HG02870 (cell line): ENCODE measurements around the gene TTC23.
A peak's percentile ranks its signal among the peaks of the same experiment; 100 is the strongest.
"Not testable (repeated sequence)": the region's sequence is repeated elsewhere in the genome, so short reads cannot be mapped to it uniquely, and the experiment has no call there.

Experiments used
- ATAC-seq: cut with Tn5 transposase; IDR thresholded peaks from one replicate; pipeline ENCODE4 v1.9.1; 2021; ENCODE audit warnings: mild to moderate bottlenecking, moderate library complexity; ENCODE audit not compliant: unreplicated experiment

Gene TTC23

DNA sequence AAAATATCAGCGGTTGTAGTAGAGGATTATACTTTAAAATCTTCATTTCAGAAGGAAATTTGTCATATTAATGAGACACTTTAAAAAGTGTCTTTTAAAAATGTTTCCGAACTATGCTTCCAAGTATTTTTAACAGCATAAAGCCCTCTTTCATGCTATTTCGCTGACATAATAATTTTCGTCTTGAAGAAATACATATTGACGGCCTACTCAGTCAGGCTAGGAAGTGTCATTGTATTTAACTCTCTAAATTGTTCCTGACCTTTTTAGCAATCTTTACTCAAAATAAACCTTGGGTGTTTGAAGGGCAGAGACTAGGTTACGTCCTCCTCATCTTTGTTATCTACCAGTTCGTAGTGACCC lies 1.1 kb upstream of the TTC23 start:
- ATAC-seq: no peak

DNA sequence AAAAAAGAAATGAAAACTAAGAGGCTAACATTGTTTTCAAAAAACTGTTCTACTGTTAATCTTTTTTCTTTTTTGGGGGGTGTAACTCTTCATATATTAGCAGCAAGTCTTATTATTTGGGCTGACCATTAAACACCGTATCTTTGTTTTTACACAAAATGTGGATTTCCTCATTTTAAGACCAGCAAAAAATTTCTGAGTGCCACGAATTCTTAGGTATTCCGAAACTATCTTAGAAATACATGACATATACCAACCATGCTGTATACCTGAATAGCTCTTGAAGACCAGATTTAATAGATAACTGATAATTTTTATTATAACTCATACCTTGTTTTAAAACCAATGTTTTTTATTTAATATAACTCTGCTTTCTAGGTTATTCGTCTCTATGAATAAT lies 620 bp upstream of the TTC23 start:
- no peak for ATAC-seq

DNA sequence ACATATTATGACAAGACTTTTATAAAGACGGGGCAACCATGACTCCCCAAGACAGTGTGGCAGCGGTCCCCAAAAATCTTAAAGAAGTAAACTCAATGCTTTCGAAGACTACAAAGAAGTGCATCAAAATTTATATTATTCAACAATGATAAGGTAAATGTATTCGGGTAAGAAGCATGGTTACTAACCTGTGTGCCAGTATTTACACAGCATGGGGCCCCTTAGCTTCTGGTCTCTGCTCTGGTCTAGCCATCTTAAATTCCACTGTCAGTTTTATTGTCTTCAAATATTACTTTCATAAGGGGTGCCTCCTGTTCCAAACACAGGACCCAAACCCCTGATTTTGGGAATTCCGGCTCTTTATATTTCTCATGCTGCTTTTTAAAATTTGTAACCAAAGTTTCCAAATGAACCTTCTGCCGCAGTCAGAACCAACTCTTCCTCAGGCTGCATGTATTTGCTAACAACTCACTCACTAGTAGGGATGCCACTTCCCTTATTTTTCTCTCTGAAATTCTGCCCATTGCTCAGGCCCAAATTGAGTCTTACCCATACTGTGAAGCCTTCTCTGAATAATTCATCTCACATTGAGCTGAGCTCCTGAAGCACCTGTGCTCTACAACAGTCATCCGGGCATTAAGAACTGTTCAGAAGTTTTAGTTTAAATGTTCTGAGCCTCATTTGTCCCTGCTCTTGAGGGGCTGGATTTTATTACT lies 1.2 kb downstream of the TTC23 start:
- ATAC-seq: no peak

DNA sequence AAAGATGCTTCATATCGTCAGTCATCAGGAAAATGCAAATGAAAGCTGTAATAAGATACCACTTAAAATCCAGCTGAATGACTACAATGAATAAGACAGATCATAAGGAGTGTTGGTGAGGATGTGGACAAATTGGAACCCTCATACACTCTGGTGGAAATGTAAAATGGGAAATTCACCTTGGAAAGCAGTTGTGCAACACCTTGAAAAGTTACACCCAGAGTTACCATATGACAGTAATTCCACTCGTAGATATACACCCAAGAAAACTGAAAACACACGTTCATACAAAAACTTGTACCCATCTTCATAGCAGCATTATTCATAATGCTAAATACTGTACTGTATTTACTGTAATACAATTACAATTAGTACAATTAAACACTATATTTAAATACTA lies 2.3 kb downstream of the TTC23 start:
- ATAC-seq: no peak

DNA sequence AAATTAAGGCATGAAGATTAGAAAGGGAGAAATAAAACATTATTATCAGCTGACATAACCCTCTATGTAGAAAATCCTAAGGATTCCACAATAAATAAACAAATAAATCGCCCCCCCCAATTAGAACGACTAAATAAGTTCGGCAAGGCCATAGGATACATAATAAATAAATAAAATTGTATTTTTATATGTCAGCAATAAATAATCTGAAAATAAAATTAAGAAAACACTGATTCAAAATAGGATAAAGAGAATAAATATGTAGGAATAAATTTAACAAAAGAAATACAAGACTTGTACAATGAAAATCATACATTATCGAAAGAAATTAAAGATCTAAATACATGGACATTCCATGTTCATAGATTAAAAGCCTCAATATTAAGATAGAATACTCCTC lies 5.1 kb downstream of the TTC23 start:
- no peak for ATAC-seq

DNA sequence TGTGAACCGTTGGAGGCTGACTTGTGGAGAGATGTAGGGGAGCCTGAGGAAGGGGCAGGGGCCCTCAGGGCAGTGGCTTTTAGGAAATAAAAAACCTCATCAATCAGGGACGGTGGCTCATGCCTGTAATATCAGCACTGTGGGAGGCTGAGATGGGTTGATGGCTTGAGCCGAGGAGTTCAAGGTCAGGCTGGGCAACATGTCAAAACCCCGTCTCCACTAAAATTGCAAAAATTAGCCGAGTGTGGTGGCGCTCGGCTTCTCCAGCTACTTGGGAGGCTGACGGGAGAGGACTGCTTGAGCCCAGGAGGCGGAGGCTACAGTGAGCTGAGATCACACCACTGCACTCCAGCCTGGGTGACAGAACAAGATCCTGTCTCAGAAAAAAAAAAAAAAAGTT lies 7.6 kb downstream of the TTC23 start:
- ATAC-seq: no peak

DNA sequence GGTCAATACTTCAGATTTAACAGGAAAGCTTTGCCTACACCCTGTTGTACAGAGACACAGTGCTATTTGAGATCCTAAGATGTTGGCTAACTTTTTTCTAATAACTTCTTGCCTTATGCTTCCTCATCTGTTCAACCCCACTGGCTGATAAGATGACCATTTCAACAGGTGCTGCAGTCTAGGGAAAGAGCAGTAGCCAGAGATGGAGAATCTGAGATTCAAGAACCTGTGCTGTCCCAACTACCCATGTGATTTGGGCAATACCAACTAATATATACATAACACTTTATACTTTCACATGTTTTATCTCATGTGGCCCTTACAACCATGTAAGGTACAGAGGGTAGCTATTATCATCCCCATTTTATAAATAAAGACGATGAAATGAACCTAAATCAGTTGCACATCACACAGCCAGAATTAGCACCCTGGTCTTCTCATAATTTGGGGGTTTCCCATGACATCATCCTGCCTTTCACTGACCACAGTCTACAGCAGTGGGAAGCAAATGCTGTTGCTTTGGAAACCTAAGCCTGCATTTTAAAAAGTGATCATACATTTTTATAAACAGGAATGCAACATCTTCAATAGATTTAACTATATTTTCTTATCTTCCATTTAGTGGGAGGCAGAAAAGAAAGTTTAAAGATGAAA lies 9.7 kb downstream of the TTC23 start:
- ATAC-seq: peak; percentile 94

DNA sequence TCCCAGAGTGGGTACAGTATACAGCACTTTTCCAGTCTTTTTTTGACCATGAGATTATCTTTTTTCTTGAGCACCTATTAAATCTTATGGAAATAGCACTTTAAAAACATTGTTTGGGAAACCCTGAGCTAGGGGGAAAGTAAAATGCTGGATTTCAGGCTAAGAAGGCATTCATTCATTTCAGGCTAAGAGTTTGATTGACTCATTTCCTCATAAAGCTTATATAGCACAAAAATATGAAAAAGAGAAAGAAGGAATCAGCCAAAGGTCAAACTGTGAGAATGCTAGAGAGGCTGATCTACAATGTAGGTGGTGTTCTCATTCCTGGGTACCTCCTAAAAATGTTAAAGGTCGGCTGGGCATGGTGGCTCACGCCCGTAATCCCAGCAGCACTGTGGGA lies 10.5 kb downstream of the TTC23 start:
- ATAC-seq: no peak

DNA sequence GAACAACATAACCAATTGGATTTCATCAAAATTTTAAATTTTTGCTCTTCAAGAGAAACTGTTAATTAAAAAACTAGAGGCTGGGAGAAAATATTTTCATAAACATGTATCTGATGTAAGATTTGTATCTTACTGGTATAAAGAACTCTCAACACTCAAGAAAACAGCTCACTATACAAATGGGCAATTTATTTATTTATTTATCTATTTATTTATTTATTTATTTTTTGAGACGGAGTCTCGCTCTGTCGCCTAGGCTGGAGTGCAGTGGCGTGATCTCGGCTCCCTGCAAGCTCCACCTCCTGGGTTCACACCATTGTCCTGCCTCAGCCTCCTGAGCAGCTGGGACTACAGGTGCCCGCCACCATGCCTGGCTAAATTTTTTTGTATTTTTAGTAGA lies 15.2 kb downstream of the TTC23 start:
- ATAC-seq: not testable (repeated sequence)

DNA sequence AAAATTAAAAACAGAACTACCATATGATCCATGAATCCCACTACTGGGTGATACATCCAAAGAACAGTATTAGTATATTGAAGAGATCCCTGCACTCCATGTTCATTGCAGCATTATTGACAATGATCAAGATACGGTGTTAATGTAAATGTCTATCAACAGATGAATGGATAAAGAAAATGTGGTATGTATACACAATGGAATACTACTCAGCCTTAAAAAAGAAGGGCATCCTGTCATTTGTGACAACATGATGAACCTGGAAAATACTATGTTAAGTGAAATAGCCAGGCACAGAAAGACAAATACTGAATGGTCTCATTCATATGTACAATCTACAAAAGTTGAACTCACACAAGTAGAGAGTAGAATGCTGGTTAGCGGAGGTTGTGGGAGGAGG lies 16.6 kb downstream of the TTC23 start:
- no peak for ATAC-seq

DNA sequence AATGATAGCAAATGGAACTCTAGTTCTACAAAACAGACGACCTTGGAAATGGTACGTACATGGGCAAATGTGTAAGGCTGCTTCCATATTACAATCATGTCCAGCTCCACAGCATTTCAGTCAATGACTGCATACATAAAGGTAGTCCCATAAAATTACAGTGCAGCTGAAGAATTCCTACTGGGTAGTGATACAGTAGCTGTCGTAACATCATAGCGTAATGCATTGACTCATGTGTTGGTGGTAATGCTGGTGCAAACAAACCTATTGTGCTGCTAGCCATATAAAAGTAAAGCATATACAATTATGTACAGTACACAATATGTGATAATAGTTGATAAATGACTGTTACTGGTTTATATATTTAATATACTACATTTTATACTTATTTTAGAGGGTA lies 18.5 kb downstream of the TTC23 start:
- ATAC-seq: no peak

DNA sequence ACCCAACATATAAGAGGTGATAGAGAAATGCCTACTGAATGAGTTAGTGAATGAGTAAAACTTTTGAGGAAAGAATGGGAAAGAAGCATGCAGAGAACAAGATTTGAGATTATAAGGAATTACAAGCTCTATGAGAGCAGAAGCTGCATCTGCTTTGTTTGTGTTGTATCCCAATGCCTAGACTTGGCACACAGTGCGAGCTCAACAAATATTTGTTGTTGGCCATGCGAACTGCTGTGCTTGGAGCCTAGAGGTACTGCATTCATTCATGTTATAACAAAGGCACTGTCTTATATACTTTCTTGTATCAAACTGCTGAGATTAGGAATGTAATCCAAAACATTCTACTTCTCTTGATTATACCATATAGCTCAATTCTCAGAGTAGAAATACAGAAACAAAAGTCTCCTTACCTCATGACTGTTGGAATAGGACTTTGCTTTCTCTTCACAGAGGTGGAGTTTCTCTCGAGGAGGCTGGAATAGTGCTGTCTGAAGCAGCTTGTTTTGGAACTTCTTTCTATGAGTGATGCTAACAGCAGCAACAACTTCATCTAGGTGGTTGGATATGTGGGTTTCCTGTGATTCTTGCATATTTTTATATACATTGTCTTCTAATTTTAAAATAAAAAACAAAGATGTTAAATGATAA lies 21.1 kb downstream of the TTC23 start:
- no peak for ATAC-seq

DNA sequence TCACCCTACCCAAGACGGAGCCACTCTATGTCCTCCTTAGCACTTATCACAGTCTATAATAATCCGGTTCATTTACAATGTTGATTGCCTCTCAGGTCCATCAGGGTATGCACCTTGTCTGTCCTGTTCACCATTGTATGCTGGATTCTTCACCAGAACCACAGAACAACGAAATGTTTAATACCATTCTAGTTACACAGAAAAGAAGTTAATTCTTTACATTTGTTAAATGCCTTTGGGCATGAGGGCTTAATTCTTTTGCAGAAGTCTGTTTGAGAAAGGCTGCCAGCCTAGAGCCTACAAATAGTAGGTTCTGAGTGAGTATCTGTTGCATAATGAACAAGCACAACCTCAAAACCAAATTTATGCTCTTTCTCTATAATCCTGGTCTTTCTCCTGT lies 22.6 kb downstream of the TTC23 start:
- no peak for ATAC-seq

DNA sequence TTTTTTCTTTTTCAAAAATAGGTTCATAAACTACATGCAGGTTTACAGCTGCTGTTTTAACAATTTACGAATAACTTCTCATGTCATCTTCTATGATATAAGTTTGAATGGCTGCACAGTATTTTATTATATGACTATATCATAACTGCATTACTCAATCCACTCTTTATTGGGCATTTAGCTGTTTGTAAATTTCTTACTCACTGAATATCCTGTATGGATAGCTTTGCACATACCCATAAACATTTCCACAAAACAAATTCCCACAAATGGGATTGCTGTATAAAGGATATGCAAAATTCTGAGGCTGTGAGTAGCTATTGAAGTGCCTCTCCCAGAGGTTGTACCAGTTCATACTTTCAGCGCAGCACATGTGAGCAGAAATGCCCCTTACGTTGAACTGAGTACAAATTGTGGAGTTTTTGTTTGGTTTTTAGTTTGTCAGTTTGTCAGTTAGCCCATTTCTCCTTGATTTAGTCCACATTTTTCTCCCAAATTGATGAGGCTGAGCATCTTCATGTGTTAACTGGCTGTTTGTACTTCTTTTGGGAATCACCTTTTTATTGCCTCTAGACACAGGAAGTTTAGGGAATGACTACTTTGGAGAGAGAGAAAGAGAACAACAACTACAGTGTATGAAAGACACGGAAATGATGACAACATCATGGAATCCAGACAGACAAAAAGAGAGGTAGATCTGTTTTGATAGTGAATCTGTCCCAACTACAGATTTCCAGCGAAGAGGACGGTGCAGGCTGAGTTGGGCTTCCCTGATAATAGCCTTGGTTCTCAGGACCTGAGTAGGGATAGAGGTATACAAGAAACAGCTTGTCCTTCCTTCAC lies 24.8 kb downstream of the TTC23 start:
- ATAC-seq: no peak

DNA sequence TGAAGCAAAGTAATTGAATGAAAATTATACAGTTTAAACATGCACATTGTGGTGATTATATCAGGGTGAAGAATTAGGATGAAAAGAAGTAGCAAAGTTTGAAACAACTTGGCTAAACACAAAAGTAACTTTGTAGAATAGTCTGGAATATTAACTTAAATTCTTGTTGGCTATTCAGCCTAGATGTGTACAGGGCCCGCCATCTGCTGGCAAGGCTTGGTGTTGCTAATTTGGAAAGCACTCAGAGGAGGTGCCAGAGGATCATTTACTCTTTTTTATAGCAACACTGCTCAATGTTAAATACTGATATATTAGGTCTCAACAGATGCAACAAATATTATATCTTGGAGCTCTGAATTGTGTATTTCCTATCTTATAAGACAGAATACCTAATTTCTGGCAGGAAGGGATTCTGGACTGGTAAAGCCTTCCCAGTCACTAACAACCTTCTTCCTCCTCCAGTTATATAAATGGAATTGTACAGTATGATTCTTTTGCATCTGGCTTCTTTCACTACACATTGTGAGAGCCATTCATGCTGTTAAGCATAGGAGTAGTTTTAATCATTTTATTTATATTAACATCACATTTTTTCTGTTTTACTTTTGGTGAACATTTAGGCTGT lies 36.1 kb downstream of the TTC23 start:
- peak; percentile 81 for ATAC-seq

DNA sequence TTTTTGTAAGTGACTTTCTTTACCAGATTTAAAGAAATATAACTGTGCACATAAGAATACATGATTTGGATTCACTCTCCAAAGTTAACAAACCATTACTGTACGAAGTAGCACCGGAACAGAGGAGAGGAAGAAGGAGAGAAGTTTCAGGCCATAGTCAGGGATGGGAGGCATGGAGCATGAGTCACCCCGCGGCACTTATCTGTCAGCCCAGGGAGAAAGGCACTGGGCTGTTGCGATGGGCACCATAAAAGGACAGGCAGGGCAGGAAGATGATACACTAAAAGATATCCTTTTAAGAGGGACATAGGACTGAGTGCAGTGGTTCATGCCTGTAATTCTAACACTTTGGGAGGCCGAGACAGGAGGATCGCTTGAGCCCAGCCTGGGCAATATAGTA lies 37.0 kb downstream of the TTC23 start:
- ATAC-seq: no peak

DNA sequence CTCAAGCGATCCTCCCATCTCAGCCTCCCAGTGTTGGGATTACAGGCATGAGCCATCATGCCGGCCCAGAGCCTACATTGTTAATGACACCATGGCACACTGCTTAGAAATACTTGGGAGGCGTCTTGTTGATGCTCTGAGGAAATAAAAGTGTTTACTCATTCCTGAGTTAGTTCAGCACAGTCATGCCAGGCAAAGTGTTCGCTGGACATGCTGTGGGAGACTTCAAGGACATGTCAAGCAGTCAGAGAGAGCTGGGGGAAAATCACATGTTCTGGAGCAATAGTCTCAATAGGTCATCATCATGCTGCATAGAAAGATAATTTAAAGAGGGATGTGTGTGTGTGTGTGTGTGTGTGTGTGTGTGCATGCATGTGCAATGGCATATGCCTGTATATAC lies 37.5 kb downstream of the TTC23 start:
- ATAC-seq: no peak

DNA sequence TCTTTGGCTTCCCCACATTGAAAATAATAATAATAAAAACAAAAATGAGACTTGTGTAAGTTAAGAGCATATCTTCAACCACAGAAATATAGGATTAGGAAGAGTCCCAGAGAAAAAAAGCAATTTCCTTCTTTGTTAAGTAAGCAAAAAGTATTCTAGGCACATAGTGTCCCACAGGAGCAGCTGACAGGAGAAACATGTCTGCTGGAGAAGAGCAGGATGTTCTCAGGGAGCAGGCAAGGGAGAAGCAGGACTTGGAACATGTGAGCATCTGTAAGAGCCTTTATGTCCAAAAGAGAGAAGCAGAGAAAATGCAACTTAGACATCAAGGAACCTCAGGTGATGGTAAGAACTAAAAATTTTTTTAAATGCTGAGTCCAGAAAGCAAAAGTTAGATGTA lies 39.0 kb downstream of the TTC23 start:
- no peak for ATAC-seq

DNA sequence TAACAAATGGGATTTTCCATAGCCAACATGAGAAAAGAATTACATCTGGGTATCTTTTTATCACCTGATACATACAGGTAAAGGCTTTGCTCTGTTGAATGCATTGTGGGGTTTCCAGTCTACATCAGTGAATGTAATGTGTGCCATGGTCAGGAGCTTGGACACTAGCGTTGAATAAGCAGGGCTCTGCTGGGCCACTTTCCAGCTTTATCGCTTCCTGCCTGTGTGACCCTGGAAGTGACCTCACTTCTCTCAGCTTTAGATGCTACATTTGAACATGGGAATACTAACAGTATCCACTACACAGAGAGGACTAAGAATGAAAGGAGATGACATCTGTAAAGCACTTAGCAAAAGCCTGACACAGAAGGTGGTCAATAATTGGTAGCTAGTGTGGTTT lies 40.1 kb downstream of the TTC23 start:
- ATAC-seq: no peak

DNA sequence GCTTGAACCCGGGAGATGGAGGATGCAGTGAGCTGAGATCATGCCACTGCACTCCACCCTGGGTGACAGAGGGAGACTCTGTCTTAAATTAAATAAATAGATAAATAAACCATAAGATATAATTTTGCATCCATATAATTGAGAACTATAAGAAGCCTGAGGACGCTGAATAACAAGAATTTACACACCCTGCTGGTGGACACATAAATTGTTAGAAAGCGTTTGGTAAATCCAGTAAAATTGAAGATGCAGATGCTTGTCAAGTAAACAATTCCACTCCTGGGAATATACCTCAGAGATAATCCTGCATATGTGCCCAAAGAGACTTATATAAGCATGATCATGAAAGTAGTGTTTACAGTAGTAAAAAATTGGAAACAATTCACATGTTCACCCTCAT lies 41.7 kb downstream of the TTC23 start:
- no peak for ATAC-seq

DNA sequence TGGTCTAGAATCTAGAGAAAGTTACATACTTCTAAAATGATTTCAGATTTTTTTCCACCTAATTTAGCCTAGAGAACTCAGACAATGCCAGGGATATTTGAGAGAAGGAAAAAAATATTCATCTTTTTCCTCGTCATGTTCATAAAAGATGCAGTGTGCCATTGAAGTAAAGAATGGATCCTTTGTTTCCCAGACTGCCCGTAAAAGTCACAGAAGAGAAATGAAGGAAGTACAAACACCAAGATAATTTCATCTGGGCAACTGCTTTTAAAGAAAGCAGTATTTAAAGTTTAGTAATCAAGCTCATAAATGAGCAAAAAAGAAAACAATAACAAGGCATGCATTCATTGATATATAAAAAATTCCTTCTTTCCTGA lies 47.2 kb downstream of the TTC23 start:
- no peak for ATAC-seq
